H9 (cell line): ENCODE results near the gene KAT2B. TPM values are rescaled to one million over a fixed set of nuclear protein-coding genes. Genes with fewer than 3 reads are reported as not detected.

Experiments
- DNase-seq: peaks from one replicate; pipeline ENCODE4 v3.0.0-alpha.2; 2017
- H2AFZ ChIP-seq: one replicate; pipeline ENCODE4 v1.6.1; 2013; ENCODE audit warnings: mild to moderate bottlenecking, low read length, control low read depth, moderate library complexity
- H2AK5ac ChIP-seq: 2 replicates; pipeline ENCODE4 v1.6.1; 2013; ENCODE audit warnings: low read length, control low read depth, mixed read lengths; ENCODE audit not compliant: insufficient read length
- H2BK120ac ChIP-seq: one replicate; pipeline ENCODE4 v1.6.1; 2013; ENCODE audit warnings: low read depth, mild to moderate bottlenecking, low read length, control low read depth, inconsistent platforms; ENCODE audit not compliant: poor library complexity, severe bottlenecking
- H2BK12ac ChIP-seq: 2 replicates; pipeline ENCODE4 v1.6.1; 2013; ENCODE audit warnings: low read length, control low read depth, mixed read lengths, low read depth; ENCODE audit not compliant: insufficient read length
- H2BK15ac ChIP-seq: 2 replicates; pipeline ENCODE4 v1.6.1; 2013; ENCODE audit warnings: low read depth, low read length, control low read depth
- H2BK20ac ChIP-seq: one replicate; pipeline ENCODE4 v1.6.1; 2013; ENCODE audit warnings: low read depth, mild to moderate bottlenecking, low read length, control low read depth, inconsistent platforms; ENCODE audit not compliant: poor library complexity, severe bottlenecking
- H2BK5ac ChIP-seq: 2 replicates; pipeline ENCODE4 v1.6.1; 2013; ENCODE audit warnings: low read length, control low read depth, mixed read lengths; ENCODE audit not compliant: insufficient read length
- H3K14ac ChIP-seq: 2 replicates; pipeline ENCODE4 v1.6.1; 2013; ENCODE audit warnings: low read length, control low read depth; ENCODE audit not compliant: insufficient read depth
- H3K18ac ChIP-seq: 2 replicates; pipeline ENCODE4 v1.6.1; 2013; ENCODE audit warnings: low read depth, mild to moderate bottlenecking, mixed read lengths, low read length, control low read depth; ENCODE audit not compliant: insufficient read length
- H3K23ac ChIP-seq: 2 replicates; pipeline ENCODE4 v1.6.1; 2013; ENCODE audit warnings: low read length, control low read depth, mixed read lengths, low read depth; ENCODE audit not compliant: insufficient read length
- H3K23me2 ChIP-seq: 2 replicates; pipeline ENCODE4 v1.6.1; 2013; ENCODE audit warnings: low read depth, mild to moderate bottlenecking, mixed read lengths, low read length, control low read depth; ENCODE audit not compliant: insufficient read length, poor library complexity, severe bottlenecking
- H3K27ac ChIP-seq: 2 replicates; pipeline ENCODE4 v1.5.1; 2013; ENCODE audit warnings: low read length, control low read depth, mixed read lengths, low read depth; ENCODE audit not compliant: insufficient read length
- H3K27me3 ChIP-seq: 2 replicates; pipeline ENCODE4 v1.6.1; 2013; ENCODE audit warnings: low read length, control low read depth, inconsistent platforms; ENCODE audit not compliant: insufficient read depth
- H3K4ac ChIP-seq: 2 replicates; pipeline ENCODE4 v1.6.1; 2013; ENCODE audit warnings: low read depth, mild to moderate bottlenecking, control low read depth, inconsistent platforms, low read length, moderate library complexity
- H3K4me1 ChIP-seq: 2 replicates; pipeline ENCODE4 v1.6.1; 2013; ENCODE audit warnings: low read length, control low read depth, inconsistent platforms; ENCODE audit not compliant: insufficient read depth
- H3K4me2 ChIP-seq: 2 replicates; pipeline ENCODE4 v1.6.1; 2013; ENCODE audit warnings: low read length, control low read depth, mixed read lengths; ENCODE audit not compliant: insufficient read length, insufficient read depth
- H3K56ac ChIP-seq: 2 replicates; pipeline ENCODE4 v1.6.1; 2013; ENCODE audit warnings: low read depth, mild to moderate bottlenecking, mixed read lengths, low read length, control low read depth; ENCODE audit not compliant: insufficient read length
- H3K79me1 ChIP-seq: 2 replicates; pipeline ENCODE4 v1.6.1; 2013; ENCODE audit warnings: low read depth, mild to moderate bottlenecking, moderate library complexity, low read length, control low read depth, inconsistent platforms; ENCODE audit not compliant: insufficient read depth, poor library complexity, severe bottlenecking
- H3K79me2 ChIP-seq: 2 replicates; pipeline ENCODE4 v1.6.1; 2013; ENCODE audit warnings: low read length, control low read depth, inconsistent platforms; ENCODE audit not compliant: insufficient read depth
- H3K9ac ChIP-seq: 2 replicates; pipeline ENCODE4 v1.6.1; 2013; ENCODE audit warnings: low read length, control low read depth, mixed read lengths; ENCODE audit not compliant: insufficient read length; ENCODE audit errors: extremely low read depth
- H3K9me3 ChIP-seq: one replicate; pipeline ENCODE4 v1.6.1; 2013; ENCODE audit warnings: low read depth, low read length, inconsistent platforms; ENCODE audit not compliant: control insufficient read depth
- H3T11ph ChIP-seq: one replicate; pipeline ENCODE4 v1.6.1; 2013; ENCODE audit warnings: mild to moderate bottlenecking, low read length, control low read depth, inconsistent platforms
- H4K20me1 ChIP-seq: one replicate; pipeline ENCODE4 v1.6.1; 2013; ENCODE audit not compliant: control insufficient read depth, insufficient read length, insufficient read depth
- H4K5ac ChIP-seq: 2 replicates; pipeline ENCODE4 v1.6.1; 2013; ENCODE audit warnings: low read depth, mild to moderate bottlenecking, mixed read lengths, low read length, control low read depth; ENCODE audit not compliant: insufficient read length
- H4K8ac ChIP-seq: replicated peaks from 2 replicates; pipeline ENCODE4 v1.6.1; 2013; ENCODE audit warnings: low read length, control low read depth, mixed read lengths, low read depth; ENCODE audit not compliant: insufficient read length
- H4K91ac ChIP-seq: 2 replicates; pipeline ENCODE4 v1.6.1; 2013; ENCODE audit warnings: low read depth, mild to moderate bottlenecking, moderate library complexity, mixed read lengths, low read length, control low read depth; ENCODE audit not compliant: insufficient read length
- H3K27ac Mint-ChIP-seq, 3 experiments: 2 replicates in 2 of 3; 3 replicates in 1 of 3; pipeline ENCODE4 v1.8.0; 2020 to 2021; ENCODE audit warnings: mixed read lengths in 3 of 3, mild to moderate bottlenecking in 1 of 3, moderate library complexity in 1 of 3
- H3K27me3 Mint-ChIP-seq: 2 replicates; pipeline ENCODE4 v1.8.0; 2021; ENCODE audit warnings: low read depth, mild to moderate bottlenecking, moderate library complexity, mixed read lengths
- H3K36me3 Mint-ChIP-seq, 3 experiments: 2 replicates in 2 of 3; 3 replicates in 1 of 3; pipeline ENCODE4 v1.8.0; 2020 to 2021; ENCODE audit warnings: low read depth in 3 of 3, mixed read lengths in 3 of 3; ENCODE audit not compliant: insufficient read depth in 1 of 3
- H3K4me1 Mint-ChIP-seq, 2 experiments: 2 replicates each; pipeline ENCODE4 v1.8.0; 2020; ENCODE audit warnings: mixed read lengths in 2 of 2
- H3K4me3 Mint-ChIP-seq, 2 experiments: 2 replicates in 1 of 2; 3 replicates in 1 of 2; pipeline ENCODE4 v1.8.0; 2020 to 2021; ENCODE audit warnings: mild to moderate bottlenecking in 2 of 2, mixed read lengths in 2 of 2, moderate library complexity in 1 of 2
- H3K9me3 Mint-ChIP-seq, 2 experiments: 2 replicates in 1 of 2; 3 replicates in 1 of 2; pipeline ENCODE4 v1.8.0; 2020; ENCODE audit warnings: mild to moderate bottlenecking in 2 of 2, mixed read lengths in 2 of 2, moderate library complexity in 1 of 2
- WGBS: extraction: QIAGEN DNeasy Blood & Tissue Kit; methylation state at CpG from one replicate; pipeline ENCODE4 v1.1.7; 2013; ENCODE audit warnings: missing lambda C conversion rate, low lambda C conversion rate, mixed read lengths; ENCODE audit not compliant: insufficient read length; ENCODE audit errors: extremely low coverage; 5-methylcytosine and 5-hydroxymethylcytosine counted together
- total RNA-seq: library from RNA; stranded (reverse); gene quantifications from 2 replicates; pipeline ENCODE4 v1.2.1, GENCODE V29; 2021
- TF ChIP-seq, protein P1 (sequence below): fragments of 200-600 bp; sonication (generic); conservative IDR thresholded peaks from 3 replicates; pipeline ENCODE4 v1.8.0; 2021; ENCODE audit warnings: antibody characterized with exemption, mild to moderate bottlenecking

KAT2B gene
- total RNA-seq, 1 experiment from 2014 or later: 6.3 TPM

DNA sequence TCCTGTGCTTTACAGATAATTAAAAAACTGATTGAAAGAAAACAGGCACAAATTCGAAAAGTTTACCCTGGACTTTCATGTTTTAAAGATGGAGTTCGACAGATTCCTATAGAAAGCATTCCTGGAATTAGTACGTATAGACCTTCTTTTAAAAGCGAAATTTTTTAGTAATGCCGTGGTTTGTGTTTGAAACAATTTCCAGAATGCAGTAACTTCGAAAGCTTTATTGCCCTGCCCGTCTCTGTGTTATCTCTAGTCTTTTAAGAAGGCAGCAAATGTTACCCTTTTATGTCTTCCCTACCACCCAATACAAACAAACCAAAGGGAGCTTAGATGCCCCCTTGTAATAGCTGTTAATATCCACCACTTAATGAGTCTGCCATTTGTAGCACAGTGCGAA is 106.1 kb downstream of the KAT2B start:
- H3K4me3 Mint-ChIP-seq: no peak overlapping the region
- Histone ChIP-seq H3K27me3 (no peaks in the 10 kb centered on the region), H4K91ac (no peak overlapping the region), H3K23ac (no peak overlapping the region), H3K79me1 (no peaks in the 10 kb centered on the region), H4K8ac (no peak overlapping the region), H2BK12ac (no peak overlapping the region), H2BK20ac (no peak overlapping the region), H2AFZ (no peak overlapping the region), H2BK5ac (no peak overlapping the region), H3K4me1 (0 out of 2 replicates have a peak, but pooled peaks cover 2% of the 10 kb centered on the region), H3K4me2 (no peak overlapping the region), H3K14ac (no peak overlapping the region), H2BK120ac (no peak overlapping the region), H2AK5ac (no peak overlapping the region), H3K9ac (no peak overlapping the region), H3K18ac (no peak overlapping the region), H3K79me2 (no peaks in the 10 kb centered on the region), H4K5ac (no peak overlapping the region), H3K9me3 (no peaks in the 10 kb centered on the region), H4K20me1 (no peaks in the 10 kb centered on the region), H3K23me2 (no peaks in the 10 kb centered on the region), H3K27ac (no peak overlapping the region), H3K56ac (no peak overlapping the region), H3K4ac (no peak overlapping the region), H3T11ph (no peak overlapping the region), H2BK15ac (no peak overlapping the region)
- H3K36me3 Mint-ChIP-seq: peaks cover 0 to 8% (median 2%) of the 10 kb centered on the region in 3 experiments; a peak in 2 of 7 replicates
- H3K27me3 Mint-ChIP-seq: no peaks in the 10 kb centered on the region
- no peaks in the 10 kb centered on the region for H3K9me3 Mint-ChIP-seq
- no CpG with 5 or more reads among the region's 8 CpGs for WGBS
- TF ChIP-seq, protein P1, sequence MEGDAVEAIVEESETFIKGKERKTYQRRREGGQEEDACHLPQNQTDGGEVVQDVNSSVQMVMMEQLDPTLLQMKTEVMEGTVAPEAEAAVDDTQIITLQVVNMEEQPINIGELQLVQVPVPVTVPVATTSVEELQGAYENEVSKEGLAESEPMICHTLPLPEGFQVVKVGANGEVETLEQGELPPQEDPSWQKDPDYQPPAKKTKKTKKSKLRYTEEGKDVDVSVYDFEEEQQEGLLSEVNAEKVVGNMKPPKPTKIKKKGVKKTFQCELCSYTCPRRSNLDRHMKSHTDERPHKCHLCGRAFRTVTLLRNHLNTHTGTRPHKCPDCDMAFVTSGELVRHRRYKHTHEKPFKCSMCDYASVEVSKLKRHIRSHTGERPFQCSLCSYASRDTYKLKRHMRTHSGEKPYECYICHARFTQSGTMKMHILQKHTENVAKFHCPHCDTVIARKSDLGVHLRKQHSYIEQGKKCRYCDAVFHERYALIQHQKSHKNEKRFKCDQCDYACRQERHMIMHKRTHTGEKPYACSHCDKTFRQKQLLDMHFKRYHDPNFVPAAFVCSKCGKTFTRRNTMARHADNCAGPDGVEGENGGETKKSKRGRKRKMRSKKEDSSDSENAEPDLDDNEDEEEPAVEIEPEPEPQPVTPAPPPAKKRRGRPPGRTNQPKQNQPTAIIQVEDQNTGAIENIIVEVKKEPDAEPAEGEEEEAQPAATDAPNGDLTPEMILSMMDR: no peak
- no peak overlapping the region; a peak in 1 of 7 replicates for H3K27ac Mint-ChIP-seq
- peaks cover 11 to 14% of the 10 kb centered on the region in 2 experiments for H3K4me1 Mint-ChIP-seq
- no peak for DNase-seq
